CD4-positive, alpha-beta memory T cell (primary cell): ENCODE measurements around the gene SLC45A3. TPM values are rescaled to one million over a fixed set of nuclear protein-coding genes. Genes with fewer than 3 reads are reported as not detected.
"Not testable (repeated sequence)": the region's sequence is repeated elsewhere in the genome, so short reads cannot be mapped to it uniquely, and the experiment has no call there.

Experiments used
- CTCF ChIA-PET: fragments of 350-600 bp; sonication (Branson Sonifier 250); formaldehyde crosslinking; loops from one replicate; lab custom pipeline; 2021; ENCODE audit warnings: inconsistent platforms; ENCODE audit not compliant: partially characterized antibody; lab: Charles Lee
- POLR2A ChIA-PET: fragments of 350-600 bp; sonication (Branson Sonifier 250); formaldehyde crosslinking; loops from one replicate; lab custom pipeline; 2021; ENCODE audit not compliant: partially characterized antibody; lab: Charles Lee
- DNase-seq, 5 donors: peaks; one replicate each; pipeline versions ENCODE4 v3.0.0 to v3.0.0-alpha.2; 2020 to 2022; ENCODE audit warnings: mixed read lengths in 1 of 5
- H3K27ac ChIP-seq: one replicate; pipeline ENCODE4 v1.7.0; 2013; ENCODE audit warnings: low read depth, low read length
- H3K27me3 ChIP-seq: 2 replicates; pipeline ENCODE4 v1.7.0; 2013; ENCODE audit warnings: mild to moderate bottlenecking, low read length, moderate library complexity; ENCODE audit not compliant: insufficient read depth
- H3K36me3 ChIP-seq: 2 replicates; pipeline ENCODE4 v1.7.0; 2013; ENCODE audit warnings: mild to moderate bottlenecking, low read length, moderate library complexity; ENCODE audit not compliant: insufficient read depth
- H3K4me1 ChIP-seq: 2 replicates; pipeline ENCODE4 v1.7.0; 2013; ENCODE audit warnings: mild to moderate bottlenecking, low read length, moderate library complexity; ENCODE audit not compliant: insufficient read depth
- H3K4me3 ChIP-seq, 2 donors: one replicate each; pipeline ENCODE4 v1.7.0; 2013; ENCODE audit warnings: low read length in 2 of 2, mild to moderate bottlenecking in 1 of 2
- H3K9me3 ChIP-seq, 2 donors: one replicate each; pipeline ENCODE4 v1.7.0; 2013; ENCODE audit warnings: low read length in 2 of 2, control low read depth in 1 of 2; ENCODE audit not compliant: control insufficient read depth in 1 of 2
- H3K27ac Mint-ChIP-seq, 7 donors: one replicate each; pipeline ENCODE4 v1.8.0; 2020 to 2021; ENCODE audit warnings: mixed read lengths in 7 of 7, mild to moderate bottlenecking in 6 of 7, inconsistent platforms in 3 of 7, moderate library complexity in 3 of 7
- H3K27me3 Mint-ChIP-seq, 2 donors: one replicate each; pipeline ENCODE4 v1.8.0; 2020 to 2021; ENCODE audit warnings: mixed read lengths in 2 of 2
- H3K36me3 Mint-ChIP-seq, 2 donors: one replicate each; pipeline ENCODE4 v1.8.0; 2020 to 2021; ENCODE audit warnings: mixed read lengths in 2 of 2, inconsistent platforms in 1 of 2, mild to moderate bottlenecking in 1 of 2
- H3K4me1 Mint-ChIP-seq, 4 donors: one replicate each; pipeline ENCODE4 v1.8.0; 2020 to 2021; ENCODE audit warnings: mixed read lengths in 4 of 4, mild to moderate bottlenecking in 1 of 4
- H3K4me3 Mint-ChIP-seq, 8 donors: one replicate each; pipeline ENCODE4 v1.8.0; 2020 to 2021; ENCODE audit warnings: mixed read lengths in 8 of 8, mild to moderate bottlenecking in 7 of 8, moderate library complexity in 6 of 8, inconsistent platforms in 3 of 8
- H3K9me3 Mint-ChIP-seq, 8 donors: one replicate each; pipeline ENCODE4 v1.8.0; 2020 to 2021; ENCODE audit warnings: mixed read lengths in 8 of 8, mild to moderate bottlenecking in 5 of 8, inconsistent platforms in 3 of 8, moderate library complexity in 1 of 8
- intact Hi-C: fragments of 100-400 bp; cut with micrococcal nuclease; formaldehyde crosslinking; loops from one replicate; pipeline ENCODE4 v1.15.1; 2023
- polyA plus RNA-seq, 2 donors: library from polyadenylated mRNA; unstranded; fragments of 300-500 nt; fragmentation: Illumina TruSeq; gene quantifications; one replicate each; pipeline ENCODE4 v1.2.3, GENCODE V29; 2021
- total RNA-seq, 2 experiments: library from RNA; stranded (reverse); gene quantifications; one replicate each; pipeline ENCODE4 v1.2.3, GENCODE V29; 2021

The SLC45A3 gene
- under 1 TPM; 0.09 to 0.19 TPM for total RNA-seq
- not detected for polyA plus RNA-seq

- Mint-ChIP-seq H3K36me3 (no peaks in the 10 kb centered on the region), H3K27me3 (peaks cover 5 to 16% of the 10 kb centered on the region in 2 donors), H3K9me3 (peaks cover 0 to 2% (median 0%) of the 10 kb centered on the region in 8 donors), H3K4me3 (peak within 1 kb of the TSS; percentile 71 to 86 (median 81)), H3K4me1 (peaks cover 8 to 16% (median 10%) of the 10 kb centered on the region in 4 donors), H3K27ac (peak within 1 kb of the TSS in 1 of 7 donors; percentile 30)
- Histone ChIP-seq H3K4me3 (peak within 1 kb of the TSS; percentile 17 to 24), H3K36me3 (no peaks in the 10 kb centered on the region), H3K27ac (no peak within 1 kb of the TSS), H3K27me3 (peaks cover 5% of the 10 kb centered on the region), H3K4me1 (peaks cover 9% of the 10 kb centered on the region), H3K9me3 (no peaks in the 10 kb centered on the region)
- intact Hi-C loops: no loop called here
- POLR2A ChIA-PET: no interaction called here
- CTCF ChIA-PET: interaction anchor here (1.9 to 5.9 kb wide), 2 partner anchors 21 to 32 kb away, joined by 4 to 38 read pairs; no protein-coding TSS in a partner anchor
- DNase-seq: peak in 4 of 5 donors; percentile 13 to 17 (median 16)
Measured at GRCh38 chr1:205680073-205680851, at the start of gene SLC45A3. SLC45A3 (minus strand) TSS chr1:205680509; CDS start chr1:205664656, 15,853 bp downstream.

- no peak overlapping the region for H3K4me3 ChIP-seq
- no peak overlapping the region for H3K27ac ChIP-seq
- Mint-ChIP-seq H3K4me3 (no peak overlapping the region), H3K27ac (peak overlapping the region in 3 of 7 donors; percentile 6 to 48 (median 8)), H3K4me1 (peaks cover 9 to 35% (median 22%) of the 10 kb centered on the region in 4 donors), H3K36me3 (peaks cover 31 to 61% of the 10 kb centered on the region in 2 donors), H3K27me3 (no peaks in the 10 kb centered on the region), H3K9me3 (no peaks in the 10 kb centered on the region)
- POLR2A ChIA-PET: interaction anchor here (2.4 kb wide), 1 partner anchor 23 kb away, joined by 4 read pairs; the partner anchor contains the start of gene NUCKS1
- no peaks in the 10 kb centered on the region for H3K9me3 ChIP-seq
- DNase-seq: no peak
- peaks cover 18% of the 10 kb centered on the region for H3K36me3 ChIP-seq
- intact Hi-C loops: no loop called here
- H3K27me3 ChIP-seq: no peaks in the 10 kb centered on the region
- CTCF ChIA-PET: interaction anchor here (10.9 kb wide), 1 partner anchor 16 kb away, joined by 79 read pairs; no protein-coding TSS in a partner anchor
- H3K4me1 ChIP-seq: peaks cover 8% of the 10 kb centered on the region
Measured at GRCh38 chr1:205726619-205727125, 46.4 kb upstream of the SLC45A3 start.

GRCh38 chr1:205725514-205725913 is 45.2 kb upstream of the SLC45A3 start:
- Mint-ChIP-seq H3K9me3 (no peaks in the 10 kb centered on the region), H3K36me3 (peaks cover 38 to 60% of the 10 kb centered on the region in 2 donors), H3K27me3 (no peaks in the 10 kb centered on the region), H3K4me3 (no peak overlapping the region), H3K27ac (peak overlapping the region in 1 of 7 donors; percentile 18), H3K4me1 (peaks cover 7 to 26% (median 17%) of the 10 kb centered on the region in 4 donors)
- H3K9me3 ChIP-seq: no peaks in the 10 kb centered on the region
- no peak overlapping the region for H3K27ac ChIP-seq
- CTCF ChIA-PET: interaction anchor here (0.6 to 10.9 kb wide), 4 partner anchors 12 to 128 kb away, joined by 3 to 79 read pairs (median 6); no protein-coding TSS in a partner anchor
- intact Hi-C loops: no loop called here
- peaks cover 1% of the 10 kb centered on the region for H3K4me1 ChIP-seq
- no peak overlapping the region for H3K4me3 ChIP-seq
- POLR2A ChIA-PET: interaction anchor here (1.1 to 2.4 kb wide), 2 partner anchors 14 to 24 kb away, joined by 4 read pairs; partner anchors contain the start of gene NUCKS1
- DNase-seq: no peak
- H3K36me3 ChIP-seq: peaks cover 26% of the 10 kb centered on the region
- H3K27me3 ChIP-seq: no peaks in the 10 kb centered on the region

GRCh38 chr1:205720740-205721139 is 40.4 kb upstream of the SLC45A3 start:
- H3K4me1 ChIP-seq, H3K9me3 Mint-ChIP-seq, H3K4me3 Mint-ChIP-seq, H3K4me3 ChIP-seq, H3K27ac ChIP-seq, H3K27me3 ChIP-seq, H3K27ac Mint-ChIP-seq, POLR2A ChIA-PET, H3K27me3 Mint-ChIP-seq, DNase-seq, intact Hi-C loops, H3K9me3 ChIP-seq: not testable (repeated sequence)
- CTCF ChIA-PET: interaction anchor here (1.3 to 10.9 kb wide), 2 partner anchors 10 to 257 kb away, joined by 4 to 79 read pairs; no protein-coding TSS in a partner anchor
- peaks cover 51% of the 10 kb centered on the region for H3K36me3 ChIP-seq
- Mint-ChIP-seq H3K4me1 (peaks cover 5 to 12% (median 9%) of the 10 kb centered on the region in 4 donors), H3K36me3 (peaks cover 57 to 68% of the 10 kb centered on the region in 2 donors)

GRCh38 chr1:205719762-205720161 is 39.5 kb upstream of the SLC45A3 start:
- no peak overlapping the region for H3K4me3 Mint-ChIP-seq
- peaks cover 57% of the 10 kb centered on the region for H3K36me3 ChIP-seq

GRCh38 chr1:205719015-205719414 is 38.7 kb upstream of the SLC45A3 start:
- peaks cover 60 to 62% of the 10 kb centered on the region in 2 donors for H3K36me3 Mint-ChIP-seq
- H3K4me1 Mint-ChIP-seq: peaks cover 0 to 8% (median 4%) of the 10 kb centered on the region in 4 donors
- H3K27me3 Mint-ChIP-seq: no peaks in the 10 kb centered on the region
- H3K4me3 Mint-ChIP-seq: no peak overlapping the region
- no peak for DNase-seq
- Histone ChIP-seq H3K36me3 (peaks cover 57% of the 10 kb centered on the region), H3K9me3 (no peaks in the 10 kb centered on the region), H3K4me3 (no peak overlapping the region), H3K27ac (no peak overlapping the region), H3K4me1 (no peaks in the 10 kb centered on the region), H3K27me3 (no peaks in the 10 kb centered on the region)
- intact Hi-C loops: no loop called here
- H3K27ac Mint-ChIP-seq: peak overlapping the region in 2 of 7 donors; percentile 12 to 37
- no peaks in the 10 kb centered on the region for H3K9me3 Mint-ChIP-seq
- CTCF ChIA-PET: interaction anchor here (1.4 kb wide), 1 partner anchor 60 kb away, joined by 3 read pairs; no protein-coding TSS in a partner anchor
- POLR2A ChIA-PET: no interaction called here

More at GRCh38 chr1:205719762-205720161, 39.5 kb upstream of the SLC45A3 start:
- POLR2A ChIA-PET: no interaction called here
- Mint-ChIP-seq H3K4me1 (peaks cover 3 to 11% (median 5%) of the 10 kb centered on the region in 4 donors), H3K36me3 (peaks cover 62 to 66% of the 10 kb centered on the region in 2 donors), H3K27me3 (no peaks in the 10 kb centered on the region), H3K9me3 (no peaks in the 10 kb centered on the region), H3K27ac (peak overlapping the region in 2 of 7 donors; percentile 37 to 42)
- intact Hi-C loops: no loop called here
- Histone ChIP-seq H3K27ac (no peak overlapping the region), H3K9me3 (no peaks in the 10 kb centered on the region), H3K4me1 (no peaks in the 10 kb centered on the region), H3K4me3 (no peak overlapping the region), H3K27me3 (no peaks in the 10 kb centered on the region)
- DNase-seq: no peak
- CTCF ChIA-PET: no interaction called here
